Adrenal gland (tissue), 12 donors: ENCODE data around the gene SLFN12. TPM values are rescaled to one million over a fixed set of nuclear protein-coding genes. Genes with fewer than 3 reads are reported as not detected.

Experiments used
- DNase-seq, 7 donors: peaks; one replicate each; pipeline ENCODE4 v3.0.0-alpha.2; 2019 to 2020
- H3K27ac ChIP-seq, 5 donors: fragments of 200-600 bp; sonication (generic) in 4 of 5; 1 replicate in 3 of 5; 2 replicates in 2 of 5; pipeline versions ENCODE4 v1.5.1 to v1.8.0; 2016 to 2020; ENCODE audit warnings: mild to moderate bottlenecking in 1 of 5
- H3K27me3 ChIP-seq: fragments of 200-600 bp; 2 replicates; pipeline ENCODE4 v1.8.0; 2021
- H3K36me3 ChIP-seq, 2 donors: fragments of 200-600 bp; replicated peaks in 1 of 2; 1 replicate in 1 of 2; 2 replicates in 1 of 2; pipeline versions ENCODE4 v1.5.1 to v1.8.0; 2018 to 2022
- H3K4me1 ChIP-seq, 2 donors: fragments of 200-600 bp; replicated peaks in 1 of 2; 1 replicate in 1 of 2; 2 replicates in 1 of 2; pipeline versions ENCODE4 v1.5.1 to v1.8.0; 2018 to 2021
- H3K4me3 ChIP-seq, 4 donors: fragments of 200-600 bp; sonication (generic) in 3 of 4; one replicate each; pipeline ENCODE4 v1.5.1; 2016 to 2018
- H3K9me3 ChIP-seq, 3 donors: fragments of 200-600 bp; sonication (generic) in 1 of 3; replicated peaks in 1 of 3; 1 replicate in 2 of 3; 2 replicates in 1 of 3; pipeline versions ENCODE4 v1.5.1 to v1.8.0; 2016 to 2021
- CTCF ChIP-seq, 6 experiments: fragments of 450-650 bp in 4 of 6; fragments of 200-600 bp in 2 of 6; sonication (generic) in 1 of 6; IDR thresholded peaks; 1 replicate in 5 of 6; 2 replicates in 1 of 6; pipeline versions ENCODE4 v1.5.1 to v1.8.0; 2016 to 2021; ENCODE audit warnings: antibody characterized with exemption in 6 of 6, mild to moderate bottlenecking in 2 of 6, moderate library complexity in 1 of 6
- POLR2A ChIP-seq, 2 donors: fragments of 450-650 bp; IDR thresholded peaks; one replicate each; pipeline ENCODE4 v1.6.1; 2017; ENCODE audit warnings: antibody characterized with exemption in 2 of 2, mild to moderate bottlenecking in 2 of 2, moderate library complexity in 1 of 2
- WGBS, 4 donors: extraction: QIAGEN DNeasy Blood & Tissue Kit in 2 of 4; methylation state at CpG; one replicate each; pipeline versions ENCODE4 v1.1.5 to v1.1.7; 2013 to 2017; 5-methylcytosine and 5-hydroxymethylcytosine counted together
- intact Hi-C, 2 donors: fragments of 100-400 bp; cut with DNase I; formaldehyde crosslinking; loops; one replicate each; pipeline versions ENCODE4 v1.14.1 to v1.15.0; 2022 to 2023
- polyA plus RNA-seq, 3 donors: library from polyadenylated mRNA; stranded (reverse); fragments of 200-250 nt in 2 of 3; fragments of 350-450 nt in 1 of 3; fragmentation: Illumina TruSeq in 1 of 3; extraction: RNeasy Lipid Tissue Mini Kit (QIAGEN cat#74804) in 1 of 3; gene quantifications; one replicate each; pipeline ENCODE4 v1.2.3, GENCODE V29; 2013 to 2014
- total RNA-seq, 9 donors: library from RNA; depleted of rRNA in 4 of 9; stranded (reverse); fragments of >200 nt in 4 of 9; fragments of 120-200 nt in 1 of 9; fragmentation: NEBNext Ultra II Directional in 1 of 9; extraction: Animal tissue kit (Norgen Biotek cat#: 25700) in 1 of 9; gene quantifications; one replicate each; pipeline versions ENCODE4 v1.1.0 to v1.2.4, GENCODE V29; 2013 to 2023
- donor health status: healthy with polysubstance abuse.
- donor health status: Bipolar disorder and iron deficiency.
- donor health status: DM: yes; HTN: yes; CAD: no.
- donor health status: DM: no; HTN: no; CAD: no.
- donor health status: DM: no; HTN: no; CAD: no.
- donor health status: DM: yes; HTN: yes; CAD: no.

SLFN12 gene
- total and polyA plus RNA-seq, 12 donors, result 5.1 to 17.1 (median 12.4) TPM

- DNase-seq, result no peak
- Histone ChIP-seq H3K27ac (no peak overlapping the region), H3K4me1 (no peaks in the 10 kb centered on the region), H3K4me3 (no peak overlapping the region), H3K27me3 (no peaks in the 10 kb centered on the region), H3K9me3 (no peaks in the 10 kb centered on the region), H3K36me3 (no peaks in the 10 kb centered on the region)
- WGBS, 4 donors, result 20 to 90% (median 86%) methylated on average over 1 to 2 of the region's 2 CpGs; no CpG with 5 or more reads in 1 of the 4 donors
- TF ChIP-seq POLR2A (IDR thresholded peaks at IDR 0.05) (no peak), CTCF (IDR thresholded peaks at IDR 0.05) (no peak)
- intact Hi-C loops, result no loop called here
Measured at GRCh38 chr17:35390156-35390555, 42.1 kb downstream of the SLFN12 start.

GRCh38 chr17:35387496-35387895, 44.8 kb downstream of the SLFN12 start:
- intact Hi-C loops, result no loop called here
- DNase-seq, result no peak

GRCh38 chr17:35377706-35378105, 54.6 kb downstream of the SLFN12 start:
- Histone ChIP-seq H3K9me3 (no peaks in the 10 kb centered on the region), H3K36me3 (no peaks in the 10 kb centered on the region), H3K27me3 (peaks cover 10% of the 10 kb centered on the region), H3K27ac (peak overlapping the region in 1 of 5 donors; percentile 29), H3K4me1 (peaks cover 0 to 24% of the 10 kb centered on the region in 2 donors), H3K4me3 (no peak overlapping the region)
- TF ChIP-seq POLR2A (IDR thresholded peaks at IDR 0.05) (no peak), CTCF (IDR thresholded peaks at IDR 0.05) (no peak)
- intact Hi-C loops, result no loop called here
- DNase-seq, result no peak
- WGBS, 4 donors, result 47 to 72% (median 63%) methylated on average over 3 of the region's 3 CpGs

More at GRCh38 chr17:35387496-35387895, 44.8 kb downstream of the SLFN12 start:
- Histone ChIP-seq H3K27me3 (no peaks in the 10 kb centered on the region), H3K36me3 (no peaks in the 10 kb centered on the region), H3K27ac (no peak overlapping the region), H3K9me3 (no peaks in the 10 kb centered on the region), H3K4me3 (no peak overlapping the region), H3K4me1 (no peaks in the 10 kb centered on the region)
- TF ChIP-seq POLR2A (IDR thresholded peaks at IDR 0.05) (no peak), CTCF (IDR thresholded peaks at IDR 0.05) (no peak)

GRCh38 chr17:35377068-35377467, 55.2 kb downstream of the SLFN12 start:
- peak overlapping the region in 1 of 5 donors; percentile 29 for H3K27ac ChIP-seq
- 62 to 86% (median 68%) methylated on average over 2 of the region's 2 CpGs for WGBS, 4 donors
- no peaks in the 10 kb centered on the region for H3K9me3 ChIP-seq
- TF ChIP-seq POLR2A (IDR thresholded peaks at IDR 0.05) (no peak), CTCF (IDR thresholded peaks at IDR 0.05) (no peak)
- H3K27me3 ChIP-seq, result peaks cover 11% of the 10 kb centered on the region
- H3K36me3 ChIP-seq, result no peaks in the 10 kb centered on the region
- no peak for DNase-seq
- H3K4me1 ChIP-seq, result peaks cover 0 to 24% of the 10 kb centered on the region in 2 donors
- H3K4me3 ChIP-seq, result no peak overlapping the region
- intact Hi-C loops, result no loop called here
